ENCODE data around the gene CARMIL3. TPM values are rescaled to one million over a fixed set of nuclear protein-coding genes. Genes with fewer than 3 reads are reported as not detected.
A peak's percentile ranks its signal among the peaks of the same experiment; 100 is the strongest.

Gene CARMIL3
- total RNA-seq, 2 experiments from 2014 or later = 0.05 to 0.11 TPM

GRCh38 chr14:24095271-24096068 is 43.7 kb downstream of the CARMIL3 start:
- Mint-ChIP-seq H3K4me1 (ENCODE audit: low read depth) (peaks cover 36% of the 10 kb centered on the region), H3K27me3 (no peaks in the 10 kb centered on the region), H3K27ac (peak overlapping the region; percentile 90), H3K36me3 (ENCODE audit: low read depth) (peaks cover 25% of the 10 kb centered on the region), H3K9me3 (no peaks in the 10 kb centered on the region), H3K4me3 (peak overlapping the region; percentile 97)
- Histone ChIP-seq H3K4me1 (ENCODE audit: insufficient read depth, low read length) (peaks cover 26% of the 10 kb centered on the region), H3K27me3 (ENCODE audit: control insufficient read depth in 1 of 2, insufficient read depth in 2 of 2, low read length in 2 of 2) (no peaks in the 10 kb centered on the region), H3K9me3 (ENCODE audit: control insufficient read depth in 1 of 2, insufficient read depth in 1 of 2, low read length in 2 of 2) (no peaks in the 10 kb centered on the region), H3K27ac (ENCODE audit: low read depth in 1 of 2, low read length in 2 of 2) (peak overlapping the region; percentile 71 to 78), H3K4me3 (ENCODE audit: low read length) (peak overlapping the region; percentile 97), H3K36me3 (ENCODE audit: insufficient read depth, low read length) (peaks cover 26% of the 10 kb centered on the region)
- ChIA-PET CTCF (interaction anchor here (0.7 to 7.3 kb wide), 3 partner anchors 13 to 38 kb away, joined by 3 to 63 read pairs (median 7); no protein-coding TSS in a partner anchor), POLR2A (interaction anchor here (1.0 to 8.5 kb wide), 12 partner anchors 11 to 774 kb away, joined by 3 to 89 read pairs (median 12); partner anchors contain the start of genes CHMP4A, DCAF11, DHRS1 and EMC9)
- ATAC-seq (ENCODE audit: poor library complexity) (peak; percentile 12), DNase-seq (peak in 5 of 14 experiments; percentile 17 to 63 (median 24))
- TF ChIP-seq CTCF (IDR thresholded peaks at IDR 0.05) = no peak
- intact Hi-C loops (cut with DNase I, micrococcal nuclease) = loop anchor here (2.0 to 10.0 kb wide), 2 partner anchors 13 to 121 kb away; no protein-coding TSS in a partner anchor

- no peak for ATAC-seq (ENCODE audit: poor library complexity)
- no peak for DNase-seq
- peak overlapping the region; percentile 79 for H3K4me3 Mint-ChIP-seq
- peaks cover 34% of the 10 kb centered on the region for H3K36me3 Mint-ChIP-seq (ENCODE audit: low read depth)
- H3K4me1 Mint-ChIP-seq (ENCODE audit: low read depth) = peaks cover 33% of the 10 kb centered on the region
- H3K27me3 Mint-ChIP-seq = no peaks in the 10 kb centered on the region
- no peak overlapping the region for H3K27ac ChIP-seq (ENCODE audit: low read depth in 1 of 2, low read length in 2 of 2)
- H3K9me3 ChIP-seq (ENCODE audit: control insufficient read depth in 1 of 2, insufficient read depth in 1 of 2, low read length in 2 of 2) = no peaks in the 10 kb centered on the region
- H3K4me3 ChIP-seq (ENCODE audit: low read length) = no peak overlapping the region
- no peaks in the 10 kb centered on the region for H3K27me3 ChIP-seq (ENCODE audit: control insufficient read depth in 1 of 2, insufficient read depth in 2 of 2, low read length in 2 of 2)
- H3K4me1 ChIP-seq (ENCODE audit: insufficient read depth, low read length) = peaks cover 24% of the 10 kb centered on the region
- peak overlapping the region; percentile 25 for H3K27ac Mint-ChIP-seq
- H3K9me3 Mint-ChIP-seq = no peaks in the 10 kb centered on the region
- intact Hi-C loops (cut with DNase I, micrococcal nuclease) = loop anchor here in 1 of 2 experiments (10.0 kb wide), 1 partner anchor 122 kb away; no protein-coding TSS in a partner anchor
- POLR2A ChIA-PET = interaction anchor here (1.9 to 8.5 kb wide), 3 partner anchors 12 to 18 kb away, joined by 10 to 89 read pairs (median 72); partner anchors contain the start of genes DCAF11 and NRL
- CTCF ChIA-PET = interaction anchor here (7.3 kb wide), 1 partner anchor 11 kb away, joined by 63 read pairs; no protein-coding TSS in a partner anchor
- no peak for TF ChIP-seq CTCF (IDR thresholded peaks at IDR 0.05)
- peaks cover 38% of the 10 kb centered on the region for H3K36me3 ChIP-seq (ENCODE audit: insufficient read depth, low read length)
Measured at GRCh38 chr14:24096545-24097181, 44.9 kb downstream of the CARMIL3 start.

- Histone ChIP-seq H3K4me3 (ENCODE audit: low read length) (no peak overlapping the region), H3K27ac (ENCODE audit: low read depth in 1 of 2, low read length in 2 of 2) (no peak overlapping the region), H3K27me3 (ENCODE audit: control insufficient read depth in 1 of 2, insufficient read depth in 2 of 2, low read length in 2 of 2) (no peaks in the 10 kb centered on the region), H3K4me1 (ENCODE audit: insufficient read depth, low read length) (peaks cover 21% of the 10 kb centered on the region), H3K36me3 (ENCODE audit: insufficient read depth, low read length) (peaks cover 46% of the 10 kb centered on the region), H3K9me3 (ENCODE audit: control insufficient read depth in 1 of 2, insufficient read depth in 1 of 2, low read length in 2 of 2) (no peaks in the 10 kb centered on the region)
- POLR2A ChIA-PET = interaction anchor here (8.5 kb wide), 1 partner anchor 18 kb away, joined by 89 read pairs; no protein-coding TSS in a partner anchor
- no peak overlapping the region for H3K27ac Mint-ChIP-seq
- CTCF ChIA-PET = interaction anchor here (7.3 kb wide), 1 partner anchor 10 kb away, joined by 63 read pairs; no protein-coding TSS in a partner anchor
- H3K27me3 Mint-ChIP-seq = no peaks in the 10 kb centered on the region
- intact Hi-C loops (cut with DNase I, micrococcal nuclease) = loop anchor here in 1 of 2 experiments (10.0 kb wide), 1 partner anchor 124 kb away; no protein-coding TSS in a partner anchor
- no peak overlapping the region for H3K4me3 Mint-ChIP-seq
- DNase-seq (no peak), ATAC-seq (ENCODE audit: poor library complexity) (no peak)
- TF ChIP-seq CTCF (IDR thresholded peaks at IDR 0.05) = no peak
- H3K4me1 Mint-ChIP-seq (ENCODE audit: low read depth) = peaks cover 27% of the 10 kb centered on the region
- no peaks in the 10 kb centered on the region for H3K9me3 Mint-ChIP-seq
- peaks cover 43% of the 10 kb centered on the region for H3K36me3 Mint-ChIP-seq (ENCODE audit: low read depth)
Measured at GRCh38 chr14:24098229-24098926, 46.6 kb downstream of the CARMIL3 start.

All from CD4-positive, alpha-beta T cell (primary cell).